Islet precursor cell (in vitro differentiated cells): Measurements from ENCODE around the gene IRF2.
"Not testable (repeated sequence)": the region's sequence is repeated elsewhere in the genome, so short reads cannot be mapped to it uniquely, and the experiment has no call there.

Experiments
- DNase-seq: peaks from one replicate; pipeline ENCODE4 v3.0.0-alpha.2; 2018

IRF2 gene

DNA sequence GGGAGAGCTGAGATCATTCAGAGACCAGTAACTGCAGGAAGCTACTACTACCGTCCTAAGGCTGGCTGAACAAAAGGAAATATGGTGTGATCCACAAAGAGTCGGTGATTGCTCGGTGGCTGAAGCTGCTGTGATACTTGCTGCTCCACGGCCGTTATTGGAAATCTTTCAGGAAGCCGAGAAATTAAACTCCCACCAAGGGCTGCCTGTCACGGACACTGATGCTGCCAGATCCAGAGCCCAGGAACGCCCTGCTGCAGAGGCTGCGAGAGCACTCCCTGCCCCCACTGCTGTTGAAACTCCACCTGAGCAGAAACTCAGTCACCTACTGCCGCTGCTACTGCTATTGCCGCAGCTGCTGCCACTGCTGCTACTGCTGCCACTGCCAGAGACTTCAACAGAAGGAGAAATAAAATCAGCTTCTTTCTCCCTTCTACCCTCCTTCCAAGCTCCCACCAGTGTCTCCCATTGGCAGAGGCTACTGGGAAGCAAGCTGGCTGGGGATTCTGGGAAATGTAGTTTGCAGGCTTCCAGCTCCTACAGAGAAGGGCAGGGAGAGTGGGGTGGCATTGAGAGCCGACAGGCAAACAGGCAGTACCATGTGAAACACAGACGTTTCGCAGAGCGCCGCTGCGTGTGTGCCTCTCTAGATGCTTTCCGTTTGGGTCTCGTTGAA, 130.7 kb downstream of the IRF2 start:
- peak; percentile 89 for DNase-seq

DNA sequence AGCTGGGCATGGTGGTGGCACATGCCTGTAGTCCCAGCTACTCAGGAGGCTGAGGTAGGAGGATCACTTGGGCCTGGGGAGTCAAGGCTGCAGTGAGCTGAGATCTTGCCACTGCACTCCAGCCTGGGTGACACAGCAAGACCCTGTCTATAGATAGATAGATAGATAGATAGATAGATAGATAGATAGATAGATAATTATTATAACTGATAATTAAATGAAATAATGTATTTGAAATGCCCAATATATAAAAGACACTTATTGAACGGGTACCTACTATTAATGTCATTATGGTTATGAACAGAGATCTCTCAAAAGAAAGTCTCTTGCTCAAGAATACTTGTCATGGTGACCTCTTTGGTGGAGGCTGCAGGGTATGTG, 131.5 kb downstream of the IRF2 start:
- DNase-seq = not testable (repeated sequence)

DNA sequence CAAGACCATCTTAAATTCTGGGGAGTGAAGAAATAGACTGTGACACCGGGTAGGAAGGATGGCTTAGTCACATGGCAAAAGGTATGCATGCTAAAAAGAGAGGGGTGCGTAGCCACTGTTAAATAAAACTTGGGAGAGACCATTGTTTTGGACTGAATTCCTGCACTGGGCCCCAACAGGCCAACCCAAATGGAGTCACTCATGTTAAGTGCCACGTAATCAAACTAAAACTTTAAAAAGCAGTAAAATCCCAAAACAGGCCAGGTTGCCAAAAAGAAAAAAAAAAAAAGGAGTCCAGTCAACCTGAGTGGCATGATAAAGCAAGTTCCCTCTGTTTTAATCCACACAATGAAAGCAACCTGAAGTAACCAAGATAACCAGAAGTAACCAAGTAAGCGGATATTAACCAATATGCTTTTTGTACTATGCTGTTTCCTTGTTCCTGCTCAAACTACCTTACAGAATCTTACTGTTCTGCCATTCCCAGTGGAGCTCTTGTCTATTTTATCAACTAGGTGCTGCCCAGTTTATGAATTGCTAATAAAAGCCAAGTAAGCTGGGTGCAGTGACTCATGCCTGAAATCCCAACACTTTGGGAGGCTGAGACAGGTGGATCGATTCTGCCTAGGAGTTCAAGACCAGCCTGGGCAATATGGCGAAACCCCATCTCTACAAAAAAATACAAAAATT, 132.0 kb downstream of the IRF2 start:
- DNase-seq = no peak

DNA sequence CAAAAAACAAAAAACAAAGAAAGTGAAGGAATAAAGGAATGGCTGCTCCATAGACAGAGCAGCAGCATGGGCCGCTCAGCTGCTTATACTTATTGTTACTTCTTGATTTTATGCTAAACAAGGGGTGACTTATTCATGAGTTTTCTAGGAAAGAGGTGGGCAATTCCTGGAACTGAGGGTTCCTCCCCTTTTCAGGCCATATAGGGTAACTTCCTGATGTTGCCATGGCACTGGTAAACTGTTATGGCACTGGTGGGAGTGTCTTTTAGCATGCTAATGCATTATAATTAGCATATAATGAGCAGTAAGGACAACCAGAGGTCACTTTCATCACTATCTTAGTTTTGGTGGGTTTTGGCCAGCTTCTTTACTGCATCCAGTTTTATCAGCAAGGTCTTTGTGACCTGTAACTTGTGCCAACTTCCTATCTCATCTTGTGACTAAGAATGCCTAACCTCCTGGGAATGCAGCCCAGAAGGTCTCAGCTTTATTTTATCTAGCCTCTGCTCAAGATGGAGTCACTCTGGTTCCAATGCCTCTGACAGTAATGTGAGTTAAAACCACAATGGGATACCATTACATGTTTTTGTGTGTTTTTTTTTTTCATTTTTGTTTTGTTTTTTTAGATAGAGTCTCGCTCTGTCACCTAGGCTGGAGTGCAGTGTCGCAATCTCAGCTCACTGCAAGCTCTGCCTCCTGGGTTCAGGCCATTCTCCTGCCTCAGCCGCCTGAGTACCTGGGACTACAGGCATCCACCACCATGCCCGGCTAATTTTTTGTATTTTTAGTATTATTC, 134.8 kb downstream of the IRF2 start:
- DNase-seq = not testable (repeated sequence)

DNA sequence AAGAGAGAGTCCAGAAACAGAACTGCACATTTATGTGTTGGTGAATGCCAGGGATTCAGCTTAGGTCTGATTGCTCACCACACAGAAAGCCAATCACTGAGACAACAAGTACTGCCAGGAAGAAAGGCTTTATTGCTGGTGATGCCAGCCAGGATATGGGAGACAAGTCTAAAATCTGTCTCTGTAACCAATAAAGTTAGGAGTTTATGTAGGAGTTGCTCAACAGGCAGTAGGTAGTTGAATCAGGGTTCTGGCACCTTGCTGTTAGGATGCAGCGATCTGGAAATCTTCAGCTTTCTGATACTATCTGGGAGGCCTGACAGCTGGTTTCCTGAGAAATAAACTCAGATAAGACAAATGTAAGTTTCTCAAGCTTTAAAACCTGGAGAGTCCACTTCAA, 136.4 kb downstream of the IRF2 start:
- DNase-seq = no peak
